ENCODE measurements around the gene CNST.
"Not testable (repeated sequence)": the region's sequence is repeated elsewhere in the genome, so short reads cannot be mapped to it uniquely, and the experiment has no call there.

The CNST gene

DNA sequence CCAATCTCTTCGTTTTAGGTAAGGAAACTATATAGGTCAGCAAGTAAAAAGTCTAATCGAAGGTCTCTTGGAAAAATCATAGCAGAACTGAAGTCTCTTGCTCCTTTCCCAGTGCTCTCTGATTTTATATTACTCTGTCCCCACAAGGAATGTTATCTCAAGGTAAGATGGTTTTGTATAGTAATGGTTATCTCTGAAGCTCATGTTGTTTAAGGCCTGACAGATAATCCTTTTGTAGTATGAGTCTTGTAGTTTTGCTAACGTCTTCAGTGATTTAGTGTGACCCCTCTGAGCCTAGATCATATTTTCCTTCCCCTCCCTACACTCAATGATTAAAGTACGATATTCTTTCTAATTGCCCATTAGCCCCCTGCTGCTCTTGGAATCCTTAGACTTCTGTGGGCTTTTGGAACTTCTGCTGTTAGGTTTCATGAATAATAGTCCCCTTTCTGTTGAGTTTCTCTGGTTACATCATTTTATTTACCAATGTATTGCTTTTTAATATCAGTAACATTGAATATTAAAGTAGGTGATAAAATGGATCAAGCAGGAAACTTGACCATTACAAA lies 52.1 kb downstream of the CNST start:
- no peak for DNase-seq (ENCODE audit: low spot score)

DNA sequence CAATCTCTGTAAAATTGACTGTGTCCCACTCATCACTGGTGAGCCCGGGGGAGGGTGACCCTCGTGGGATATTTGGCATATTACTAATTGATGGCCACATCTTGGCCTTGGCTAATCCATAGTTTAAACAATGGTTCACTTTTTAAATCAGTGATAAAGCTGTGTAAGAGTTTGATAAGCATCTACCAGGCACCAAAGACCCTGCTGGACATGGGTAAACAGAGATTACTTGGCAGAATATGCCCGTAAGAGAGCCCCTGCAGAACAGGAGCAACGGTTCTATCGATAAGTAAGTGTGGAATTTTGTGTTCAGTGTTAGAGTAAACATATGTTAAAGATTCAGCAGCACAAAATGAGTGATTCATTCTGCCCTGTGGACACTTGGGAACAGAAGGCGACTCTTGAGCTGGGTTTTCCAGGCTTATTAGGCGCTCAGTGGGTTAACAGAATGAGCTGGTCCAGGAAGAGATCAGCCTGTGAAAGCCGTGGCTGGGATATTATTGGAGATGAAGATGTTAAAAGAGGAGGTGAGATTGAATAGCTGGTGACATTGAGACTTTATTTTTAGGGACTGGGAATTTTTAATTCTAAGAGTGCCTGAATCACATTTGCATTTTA lies 55.9 kb downstream of the CNST start:
- DNase-seq (ENCODE audit: low spot score), result no peak

DNA sequence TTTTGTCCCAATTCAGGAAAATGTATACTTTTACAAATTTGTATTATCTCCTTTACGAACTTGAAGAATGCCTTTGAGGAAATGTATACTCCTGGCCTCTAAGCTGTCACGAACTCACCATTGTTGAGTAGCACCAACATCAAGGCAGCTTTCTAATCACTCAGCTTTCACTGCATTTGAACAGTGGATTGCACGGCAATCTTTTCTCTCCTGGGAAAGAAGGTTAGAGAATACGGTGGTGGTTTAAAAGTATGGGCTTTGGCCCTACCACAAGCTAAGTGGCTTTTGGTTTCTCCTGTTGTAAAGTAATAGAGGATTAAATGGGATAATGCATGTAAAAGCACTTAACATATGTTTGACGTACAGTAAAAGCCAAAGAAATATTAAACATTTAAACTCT lies 57.8 kb downstream of the CNST start:
- no peak for DNase-seq (ENCODE audit: low spot score)

DNA sequence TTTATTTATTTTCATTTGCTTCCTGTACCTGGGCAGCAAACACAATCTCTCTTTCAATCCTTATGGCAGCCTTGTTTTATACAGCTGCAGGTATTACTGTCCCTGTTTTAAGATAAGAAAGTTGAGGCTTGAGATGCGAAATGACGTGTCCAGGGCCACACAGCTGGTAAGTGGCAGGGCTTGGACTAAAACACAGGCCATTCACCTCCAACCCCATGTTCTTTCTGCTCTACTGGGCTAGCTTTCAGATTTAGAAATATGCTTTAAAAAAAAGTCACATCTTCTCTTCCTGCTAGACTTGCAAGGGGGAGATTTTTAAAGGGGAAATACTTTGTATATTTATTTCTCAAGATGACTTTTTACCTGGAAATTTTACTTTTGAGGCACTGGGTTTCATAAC lies 62.8 kb downstream of the CNST start:
- no peak for DNase-seq (ENCODE audit: low spot score)

DNA sequence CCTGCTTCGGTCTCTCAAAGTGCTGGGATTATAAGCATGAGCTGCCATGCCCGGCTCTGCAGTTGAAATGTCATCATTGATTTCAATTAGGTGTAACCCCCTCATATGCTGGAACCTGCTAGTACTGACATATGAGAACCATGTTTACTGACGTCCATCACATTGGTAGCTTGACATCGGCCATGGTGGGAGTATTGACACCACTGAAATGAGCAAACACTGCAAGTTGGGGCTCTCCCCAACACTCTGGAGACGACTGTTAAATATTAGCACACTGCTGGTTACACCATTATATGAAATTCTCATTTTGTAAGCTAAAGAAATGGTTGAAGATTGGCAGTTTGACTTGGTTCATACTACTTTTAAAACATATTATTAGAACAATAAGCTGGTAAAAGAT lies 63.7 kb downstream of the CNST start:
- DNase-seq (ENCODE audit: low spot score), result no peak

DNA sequence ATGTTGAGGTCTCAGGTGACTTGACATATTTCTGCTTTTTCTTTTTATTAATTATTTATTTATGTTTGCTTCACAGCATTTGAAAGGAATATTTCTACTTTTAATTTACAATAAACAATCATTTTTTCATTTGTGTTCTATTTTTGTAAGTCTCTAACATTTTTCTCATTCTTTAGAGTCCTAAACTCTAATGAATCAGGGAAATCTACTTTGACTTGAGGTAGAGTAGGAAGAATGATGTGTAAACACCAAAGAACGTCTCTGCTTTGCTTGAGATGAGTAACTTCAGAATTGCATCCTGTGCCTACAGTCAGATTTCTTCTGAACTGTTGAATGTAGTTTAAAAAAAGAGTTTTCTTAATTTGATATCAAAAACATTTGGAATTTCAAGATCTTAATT lies 65.2 kb downstream of the CNST start:
- DNase-seq (ENCODE audit: low spot score), result no peak

DNA sequence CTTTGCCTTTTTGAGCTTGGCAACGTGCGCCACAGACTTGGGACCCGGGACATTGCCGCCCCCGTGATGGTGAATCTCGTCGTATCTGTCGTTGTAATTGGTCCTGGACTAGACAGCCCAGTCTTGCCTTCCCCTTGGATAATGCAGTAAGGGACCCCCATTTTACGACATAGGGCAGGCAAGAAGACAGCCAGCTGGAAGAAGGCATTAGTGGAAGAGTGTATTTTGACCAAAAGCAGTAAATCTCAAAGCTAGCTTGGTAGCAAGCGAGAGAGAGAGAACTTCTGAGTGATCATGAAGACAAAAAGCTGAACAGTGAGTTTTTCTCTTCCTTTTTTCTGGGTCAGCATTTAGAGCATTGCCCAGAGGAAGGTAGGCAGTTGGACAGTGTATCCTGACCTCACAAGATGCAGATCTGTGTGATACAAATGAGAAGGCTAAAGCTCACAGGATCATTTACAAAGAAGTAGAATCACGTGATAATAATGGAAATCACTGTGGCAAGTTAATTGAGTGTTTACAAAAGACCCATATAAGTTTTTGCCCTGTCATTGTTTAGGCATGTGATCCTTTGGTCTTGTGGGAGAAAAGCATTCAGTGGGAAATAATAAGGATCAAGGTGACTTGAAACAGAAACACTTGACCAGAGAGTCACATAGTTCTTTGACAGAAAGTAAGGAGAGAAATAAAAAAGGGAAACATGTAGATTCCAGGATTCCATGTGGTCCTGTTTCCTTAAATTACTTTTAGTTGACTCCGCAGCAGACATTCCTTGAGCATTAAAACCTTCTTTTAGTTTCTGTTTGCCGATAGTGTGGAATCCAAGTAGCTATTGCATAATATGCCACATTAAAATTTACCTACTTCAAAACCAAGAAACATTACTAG lies 66.3 kb downstream of the CNST start:
- peak; percentile 30 for DNase-seq (ENCODE audit: low spot score)

DNA sequence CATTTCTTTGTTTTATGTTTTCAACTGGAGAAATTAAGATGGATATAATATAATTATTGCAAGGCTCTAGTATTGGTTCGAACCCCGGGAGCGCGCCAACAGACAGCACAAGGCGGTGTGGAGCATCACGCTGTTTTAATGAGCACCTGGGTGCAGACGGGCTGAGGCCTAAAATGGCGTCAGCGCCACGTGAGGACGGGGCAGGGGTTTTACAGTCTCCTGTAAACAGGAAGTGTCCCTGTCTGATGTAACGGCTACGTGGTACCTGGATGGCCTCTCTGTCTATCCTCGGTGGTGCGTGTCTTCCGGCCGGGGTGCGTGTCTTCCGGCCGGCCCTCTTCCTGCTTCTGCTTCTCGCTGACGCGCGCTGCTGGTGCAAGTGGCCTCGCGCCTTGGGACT lies 68.4 kb downstream of the CNST start:
- not testable (repeated sequence) for DNase-seq (ENCODE audit: low spot score)

DNA sequence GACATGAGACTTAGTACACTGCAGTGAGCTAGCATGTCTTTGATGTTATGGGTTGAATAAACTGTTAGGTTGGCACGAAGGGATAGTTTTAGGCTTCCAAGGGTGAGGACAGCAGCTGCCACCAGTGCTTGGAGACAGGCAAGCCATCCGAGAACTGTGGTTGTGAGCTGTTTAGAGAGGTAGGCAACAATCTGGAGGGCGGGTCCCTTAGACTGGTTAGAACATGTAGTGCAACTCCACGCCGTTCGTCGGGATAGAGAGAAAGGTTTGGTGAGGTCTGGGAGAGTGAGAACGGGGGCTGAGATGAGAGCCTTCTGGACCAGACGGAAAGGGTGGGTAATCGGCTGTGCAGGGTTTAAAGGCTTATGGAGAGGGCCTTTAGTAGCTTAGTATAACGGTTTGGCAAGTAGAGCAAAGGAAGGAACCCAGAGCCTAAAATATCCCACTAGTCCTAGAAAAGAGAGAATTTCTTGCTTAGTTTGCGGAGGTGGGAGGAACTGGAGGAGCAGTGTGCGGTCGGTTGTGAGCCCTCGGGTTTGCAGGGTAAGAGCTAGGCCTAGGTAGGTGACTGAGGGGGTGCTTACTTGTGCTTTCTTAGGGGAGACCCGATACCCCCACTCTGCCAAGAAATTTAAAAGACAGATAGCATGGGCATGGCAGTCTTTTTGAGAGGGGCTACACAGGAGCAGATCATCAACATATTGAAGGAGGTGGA lies 72.8 kb downstream of the CNST start:
- DNase-seq (ENCODE audit: low spot score), result no peak

DNA sequence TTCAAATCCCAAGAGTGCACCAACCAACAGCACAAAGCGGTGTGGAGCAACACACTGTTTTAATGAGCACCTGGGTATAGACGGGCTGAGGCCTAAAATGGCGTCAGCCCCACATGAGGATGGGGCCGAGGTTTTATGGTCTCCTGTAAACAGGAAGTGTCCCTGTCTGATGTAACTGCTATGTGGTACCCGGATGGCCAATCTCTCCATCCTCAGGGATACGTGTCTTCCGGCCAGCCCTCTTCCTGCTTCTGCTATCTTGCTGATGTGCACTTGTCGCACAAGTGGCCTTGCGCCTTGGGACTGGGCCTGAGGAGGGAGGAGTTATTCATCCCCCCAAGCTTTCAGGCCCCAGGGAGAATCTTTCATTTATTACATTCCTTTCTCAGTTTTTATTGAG lies 73.5 kb downstream of the CNST start:
- no peak for DNase-seq (ENCODE audit: low spot score)

DNA sequence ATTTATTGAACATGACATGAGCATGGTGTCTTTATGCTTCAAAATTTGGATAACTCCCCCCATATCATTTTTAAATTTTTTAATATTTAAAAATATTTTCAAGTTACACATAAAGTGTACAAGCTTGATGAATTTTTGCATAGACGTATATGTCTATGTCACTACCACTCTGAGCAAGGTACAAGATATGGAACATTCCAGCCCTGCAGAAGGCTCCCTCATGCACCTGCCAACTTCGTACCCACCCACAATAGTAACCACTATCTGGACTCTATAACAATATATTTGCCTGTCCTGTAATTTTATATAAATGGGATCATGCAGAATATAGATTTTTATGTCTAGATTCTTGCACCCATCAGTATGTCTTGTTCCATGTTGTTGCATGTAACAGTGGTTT lies 74.5 kb downstream of the CNST start:
- no peak for DNase-seq (ENCODE audit: low spot score)

DNA sequence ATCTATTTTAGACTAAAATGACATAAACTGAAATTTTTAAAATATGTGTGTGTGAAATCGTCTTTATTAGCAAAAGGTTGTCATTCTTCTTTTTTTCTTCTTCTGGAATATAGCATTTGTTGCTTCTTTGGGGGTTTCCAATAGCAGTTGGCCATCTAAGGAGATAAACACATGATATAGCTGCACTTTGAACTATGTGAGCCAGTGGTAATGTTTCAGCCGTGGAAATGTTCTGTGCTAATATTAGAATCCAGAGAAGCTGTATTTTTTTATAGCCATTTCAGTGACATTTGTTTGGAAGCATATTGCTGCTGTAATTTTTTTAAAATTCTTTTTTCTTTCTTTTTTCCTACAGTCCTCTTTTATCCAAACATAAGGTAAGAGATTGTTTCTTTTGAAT lies 75.1 kb downstream of the CNST start:
- DNase-seq (ENCODE audit: low spot score), result no peak

DNA sequence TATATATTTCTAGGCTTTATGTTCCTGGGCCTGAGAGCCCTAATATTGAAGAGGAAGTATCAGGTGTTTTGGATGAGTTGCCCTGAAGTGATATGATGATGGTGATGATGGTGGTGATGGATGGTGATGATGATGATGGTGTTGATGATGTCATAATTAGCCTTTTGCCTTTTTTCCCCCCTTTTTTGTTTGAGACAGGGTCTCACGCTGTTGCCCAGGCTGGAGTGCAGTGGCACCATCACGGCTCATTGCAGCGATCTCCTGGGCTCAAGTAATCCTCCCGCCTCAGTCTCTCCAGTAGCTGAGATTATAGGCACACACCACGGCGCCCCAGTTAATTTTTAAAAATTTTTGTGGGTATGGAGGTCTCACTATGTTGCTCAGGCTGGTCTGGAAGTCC lies 76.5 kb downstream of the CNST start:
- no peak for DNase-seq (ENCODE audit: low spot score)

DNA sequence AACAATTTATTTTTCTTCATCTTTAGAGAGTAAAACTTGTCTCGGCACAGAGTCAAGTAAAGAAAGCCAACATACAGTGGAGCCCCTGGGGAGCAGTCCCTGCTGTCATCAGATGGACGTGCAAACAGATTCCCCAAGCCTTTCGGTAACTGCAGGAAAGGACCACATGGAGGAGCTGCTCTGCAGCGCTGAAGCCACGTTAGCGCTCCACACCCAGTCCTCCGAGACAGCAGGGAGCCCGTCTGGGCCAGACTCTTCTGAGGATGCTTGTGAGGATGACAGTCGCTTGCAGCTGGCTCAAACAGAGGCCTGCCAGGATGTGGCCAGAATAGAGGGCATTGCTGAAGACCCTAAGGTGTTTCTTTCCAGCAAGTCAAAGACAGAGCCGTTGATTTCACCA lies 80.9 kb downstream of the CNST start:
- DNase-seq (ENCODE audit: low spot score), result no peak

DNA sequence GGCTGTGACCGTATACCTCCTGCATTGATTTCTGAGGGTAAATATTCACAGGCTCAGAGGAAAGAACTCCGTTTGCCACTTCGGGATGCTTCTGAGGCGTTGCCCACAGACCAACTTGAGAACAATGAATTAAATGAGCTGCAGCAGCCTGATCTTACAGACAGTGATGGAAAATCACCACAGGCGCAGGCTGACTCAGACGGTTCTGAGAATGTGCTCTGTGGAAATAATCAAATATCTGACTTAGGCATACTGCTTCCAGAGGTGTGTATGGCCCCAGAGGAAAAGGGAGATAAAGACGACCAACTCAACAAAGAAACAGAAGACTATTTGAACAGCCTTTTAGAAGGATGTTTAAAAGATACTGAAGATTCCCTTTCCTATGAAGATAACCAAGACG lies 81.3 kb downstream of the CNST start:
- no peak for DNase-seq (ENCODE audit: low spot score)

DNA sequence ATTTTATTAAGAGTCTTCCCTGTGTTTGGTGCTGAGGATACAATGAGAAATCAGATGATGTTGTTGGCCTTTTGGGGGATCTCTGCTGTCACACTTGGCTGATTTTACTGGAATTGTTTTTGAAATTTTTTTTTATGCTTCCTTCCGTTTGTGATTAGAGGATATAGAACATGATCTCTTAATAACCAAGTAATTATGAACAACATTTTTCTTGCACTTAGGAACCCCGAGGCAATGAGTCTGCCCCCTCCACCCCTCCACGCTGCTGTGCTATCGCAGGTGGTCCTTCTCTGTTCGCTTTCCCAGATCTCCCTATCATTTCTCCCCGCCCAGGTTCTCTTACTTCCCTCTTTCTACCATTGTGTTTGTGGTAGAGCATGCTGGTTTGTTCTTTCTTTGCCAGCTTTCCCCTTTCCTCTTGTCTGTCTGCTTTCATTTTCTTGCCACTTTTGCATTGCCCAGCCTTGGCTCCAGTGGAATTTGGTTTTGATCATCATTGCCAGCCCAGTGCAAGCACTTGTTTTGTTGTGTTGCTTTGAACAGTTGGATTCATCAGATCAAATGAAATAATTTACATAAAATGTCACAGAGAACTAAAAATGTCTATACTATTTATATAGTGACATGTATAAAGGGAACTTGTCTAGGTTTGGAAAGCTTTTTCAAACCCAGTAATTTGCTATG lies 84.9 kb downstream of the CNST start:
- DNase-seq (ENCODE audit: low spot score), result no peak

DNA sequence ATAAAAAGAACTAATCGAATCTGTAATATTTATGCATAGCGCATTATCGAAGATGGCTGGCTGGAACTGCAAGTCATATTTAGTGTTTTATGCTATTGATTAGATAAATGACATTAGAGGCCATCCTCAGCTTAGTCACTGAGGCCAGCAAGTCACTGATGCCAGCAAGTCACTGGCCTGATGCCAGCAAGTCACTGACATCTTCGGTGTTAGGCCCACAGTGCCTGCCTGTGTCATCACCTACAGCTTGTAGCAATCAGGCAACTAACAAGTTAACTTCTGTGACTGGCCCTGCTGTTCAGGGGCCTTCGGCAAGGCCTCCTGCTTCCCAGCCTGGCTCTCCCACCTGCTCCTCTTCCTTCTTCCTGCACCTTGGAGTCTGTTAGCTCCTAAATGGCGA lies 92.3 kb downstream of the CNST start:
- DNase-seq (ENCODE audit: low spot score), result no peak

DNA sequence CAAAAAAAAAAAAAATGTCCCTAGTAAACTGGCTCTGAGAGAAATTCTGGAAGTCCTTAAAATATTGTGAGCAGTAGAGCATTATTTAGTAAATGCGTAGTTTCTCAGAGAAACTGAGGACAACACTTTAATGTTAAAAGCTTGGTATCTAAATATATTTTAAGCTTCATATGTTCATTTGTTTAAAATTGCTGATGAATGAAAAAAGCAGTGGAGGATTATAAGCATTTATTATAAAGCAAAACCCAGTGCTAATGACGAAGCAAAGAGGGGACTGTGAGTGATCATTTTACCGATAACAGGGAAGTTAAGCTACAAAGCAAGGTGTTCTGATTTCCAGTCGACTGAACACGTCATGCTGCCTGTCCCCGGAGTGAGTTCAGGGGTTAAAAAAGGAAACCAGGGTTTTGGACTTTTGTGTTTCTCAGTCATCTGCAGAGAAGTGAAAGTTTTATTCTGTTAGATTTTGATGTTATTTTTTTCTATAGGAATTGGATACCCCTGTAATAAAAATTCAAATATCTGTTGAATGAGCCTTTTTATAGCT lies 93.4 kb downstream of the CNST start:
- no peak for DNase-seq (ENCODE audit: low spot score)

DNA sequence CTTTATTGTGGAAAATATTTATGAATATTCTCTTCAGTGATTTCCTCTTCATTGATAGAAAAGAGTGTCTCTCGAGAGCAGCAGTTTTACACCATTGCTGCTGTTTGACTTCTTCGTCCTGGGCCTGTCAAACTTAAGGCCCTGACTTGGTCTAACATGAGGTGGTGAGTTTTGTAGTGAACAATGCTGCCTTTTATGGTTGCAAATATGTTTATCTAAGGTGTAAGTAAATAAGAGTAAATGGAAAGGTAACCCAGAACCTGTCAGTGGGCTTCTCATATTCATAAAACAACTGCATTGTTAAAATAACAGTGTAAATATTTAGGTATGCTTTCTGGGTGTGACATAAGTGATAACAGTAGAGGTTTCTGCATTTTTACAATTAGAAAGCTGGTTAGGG lies 95.2 kb downstream of the CNST start:
- DNase-seq (ENCODE audit: low spot score), result no peak

DNA sequence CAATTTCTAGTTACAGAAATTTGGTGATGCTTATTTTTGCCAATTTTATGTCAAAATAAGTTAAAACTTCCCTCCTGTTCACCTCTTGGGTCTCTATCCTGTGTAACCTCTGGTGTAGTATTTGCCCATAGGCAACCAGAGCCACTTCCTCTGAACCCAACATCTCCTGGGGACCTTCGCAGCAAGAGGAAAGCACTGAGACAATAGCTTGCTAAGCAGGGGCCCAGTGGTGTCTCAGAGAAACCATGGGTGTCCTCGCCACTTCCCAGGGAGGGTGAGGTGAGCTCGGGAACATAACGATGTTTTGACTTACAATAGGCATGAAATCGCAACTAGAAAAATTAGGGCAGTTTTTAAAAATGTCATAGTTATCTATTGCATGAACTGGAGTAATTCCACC lies 101.5 kb downstream of the CNST start:
- DNase-seq (ENCODE audit: low spot score), result no peak

DNA sequence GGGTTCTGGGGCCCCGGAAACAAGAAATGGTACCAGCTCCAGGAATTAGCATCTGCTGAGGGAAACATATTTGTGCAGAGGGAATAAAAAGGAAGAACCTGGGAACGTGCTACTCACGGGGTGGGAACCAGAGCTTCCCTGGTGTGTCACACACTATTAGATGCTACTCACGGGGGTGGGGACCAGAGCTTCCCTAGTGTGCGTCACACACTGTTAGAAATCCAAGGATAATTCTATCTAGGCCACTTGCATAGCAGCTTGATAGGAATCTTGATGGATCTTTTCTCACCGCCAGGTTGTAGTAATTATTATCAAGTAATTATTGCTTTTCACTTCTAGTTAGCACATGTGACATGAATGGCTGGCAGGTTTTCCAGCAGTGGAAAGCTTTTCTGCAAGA lies 103.4 kb downstream of the CNST start:
- no peak for DNase-seq (ENCODE audit: low spot score)

DNA sequence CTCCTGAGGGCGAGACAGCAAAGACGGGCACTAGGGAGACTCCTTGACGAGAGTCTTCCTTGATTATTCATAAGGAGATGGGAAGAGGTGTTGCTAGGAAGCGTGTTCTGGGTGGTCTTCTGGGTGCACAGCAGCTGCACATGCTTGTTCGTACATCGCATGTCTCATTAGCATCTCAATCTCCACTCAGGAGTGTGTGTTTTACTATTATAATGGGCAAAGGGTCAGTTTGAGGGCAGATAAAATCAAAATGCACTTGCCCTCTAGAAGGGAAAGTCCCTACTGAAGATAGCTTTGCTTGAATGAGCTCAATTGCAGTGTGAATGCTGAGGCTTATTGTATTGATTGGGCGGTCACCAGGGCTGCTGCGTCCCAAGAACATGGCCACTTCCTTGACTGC lies 107.8 kb downstream of the CNST start:
- no peak for DNase-seq (ENCODE audit: low spot score)

Measured in SW480 (cell line).